ENCODE data around the gene LRFN4. TPM values are rescaled to one million over a fixed set of nuclear protein-coding genes. Genes with fewer than 3 reads are reported as not detected.

Gene LRFN4
- total RNA-seq, 2 experiments from 2014 or later, result 33.9 to 38.6 TPM

DNA sequence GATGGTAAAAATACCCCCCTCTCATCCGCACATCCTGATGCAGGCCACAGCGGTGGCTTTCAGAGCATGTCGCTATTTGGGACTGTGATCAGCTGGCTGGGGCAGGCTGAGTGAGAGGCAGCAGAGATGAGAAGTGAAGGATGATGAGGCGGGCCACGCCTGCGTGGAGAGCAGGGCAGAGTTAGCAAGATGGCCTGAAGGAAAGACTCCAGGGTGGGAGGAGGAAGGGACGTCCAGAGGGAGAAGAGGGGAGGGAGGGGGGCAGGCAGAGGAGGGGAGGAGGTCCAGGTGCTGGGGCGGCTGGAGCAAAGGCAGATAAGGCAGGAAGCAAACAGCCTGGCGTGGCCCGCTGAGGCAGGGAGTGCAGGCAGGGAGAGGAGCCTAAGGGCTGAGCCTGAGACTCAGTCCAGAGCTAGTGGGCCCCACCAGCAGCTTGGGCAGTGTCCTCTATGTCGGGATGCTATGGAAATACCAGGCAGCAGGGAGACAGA is 29.1 kb downstream of the LRFN4 start:
- H3K4me3 ChIP-seq (ENCODE audit: low read depth, low read length, poor library complexity, severe bottlenecking), result no peak overlapping the region
- H3K36me3 ChIP-seq (ENCODE audit: insufficient read depth, low read length), result no peaks in the 10 kb centered on the region
- POLR2A ChIA-PET, result no interaction called here
- intact Hi-C loops (cut with micrococcal nuclease; ENCODE audit: unreplicated experiment), result no loop called here
- no peaks in the 10 kb centered on the region for H3K79me2 ChIP-seq (ENCODE audit: insufficient read depth, low read depth, low read length)
- no TSS peak for BruUV-seq (replicated peaks)
- no peak overlapping the region for H2AFZ ChIP-seq (ENCODE audit: low read length)
- no peak overlapping the region for H3K27ac ChIP-seq (ENCODE audit: low read depth, low read length, poor library complexity, severe bottlenecking)
- no peak overlapping the region for H3K4me2 ChIP-seq (ENCODE audit: low read length)
- H3K9me2 ChIP-seq (ENCODE audit: insufficient read depth, low read length), result no peaks in the 10 kb centered on the region
- TF ChIP-seq, protein P1, sequence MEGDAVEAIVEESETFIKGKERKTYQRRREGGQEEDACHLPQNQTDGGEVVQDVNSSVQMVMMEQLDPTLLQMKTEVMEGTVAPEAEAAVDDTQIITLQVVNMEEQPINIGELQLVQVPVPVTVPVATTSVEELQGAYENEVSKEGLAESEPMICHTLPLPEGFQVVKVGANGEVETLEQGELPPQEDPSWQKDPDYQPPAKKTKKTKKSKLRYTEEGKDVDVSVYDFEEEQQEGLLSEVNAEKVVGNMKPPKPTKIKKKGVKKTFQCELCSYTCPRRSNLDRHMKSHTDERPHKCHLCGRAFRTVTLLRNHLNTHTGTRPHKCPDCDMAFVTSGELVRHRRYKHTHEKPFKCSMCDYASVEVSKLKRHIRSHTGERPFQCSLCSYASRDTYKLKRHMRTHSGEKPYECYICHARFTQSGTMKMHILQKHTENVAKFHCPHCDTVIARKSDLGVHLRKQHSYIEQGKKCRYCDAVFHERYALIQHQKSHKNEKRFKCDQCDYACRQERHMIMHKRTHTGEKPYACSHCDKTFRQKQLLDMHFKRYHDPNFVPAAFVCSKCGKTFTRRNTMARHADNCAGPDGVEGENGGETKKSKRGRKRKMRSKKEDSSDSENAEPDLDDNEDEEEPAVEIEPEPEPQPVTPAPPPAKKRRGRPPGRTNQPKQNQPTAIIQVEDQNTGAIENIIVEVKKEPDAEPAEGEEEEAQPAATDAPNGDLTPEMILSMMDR (conservative IDR thresholded peaks at IDR 0.05; ENCODE audit: low read length), result no peak
- TF ChIP-seq EZH2phosphoT487 (IDR thresholded peaks at IDR 0.05; ENCODE audit: borderline replicate concordance, low read depth, low read length), result no peak
- CTCF ChIA-PET (ENCODE audit: unreplicated experiment), result interaction anchor here (0.5 to 0.6 kb wide), 2 partner anchors 420 to 786 kb away, joined by 3 read pairs; no protein-coding TSS in a partner anchor
- no peaks in the 10 kb centered on the region for H3K4me1 ChIP-seq (ENCODE audit: insufficient read depth, low read length, poor library complexity, severe bottlenecking)
- no peak for DNase-seq (ENCODE audit: low spot score)
- no peaks in the 10 kb centered on the region for H3K9me3 ChIP-seq (ENCODE audit: low read length)
- H4K20me1 ChIP-seq (ENCODE audit: insufficient read depth, low read length), result no peaks in the 10 kb centered on the region

DNA sequence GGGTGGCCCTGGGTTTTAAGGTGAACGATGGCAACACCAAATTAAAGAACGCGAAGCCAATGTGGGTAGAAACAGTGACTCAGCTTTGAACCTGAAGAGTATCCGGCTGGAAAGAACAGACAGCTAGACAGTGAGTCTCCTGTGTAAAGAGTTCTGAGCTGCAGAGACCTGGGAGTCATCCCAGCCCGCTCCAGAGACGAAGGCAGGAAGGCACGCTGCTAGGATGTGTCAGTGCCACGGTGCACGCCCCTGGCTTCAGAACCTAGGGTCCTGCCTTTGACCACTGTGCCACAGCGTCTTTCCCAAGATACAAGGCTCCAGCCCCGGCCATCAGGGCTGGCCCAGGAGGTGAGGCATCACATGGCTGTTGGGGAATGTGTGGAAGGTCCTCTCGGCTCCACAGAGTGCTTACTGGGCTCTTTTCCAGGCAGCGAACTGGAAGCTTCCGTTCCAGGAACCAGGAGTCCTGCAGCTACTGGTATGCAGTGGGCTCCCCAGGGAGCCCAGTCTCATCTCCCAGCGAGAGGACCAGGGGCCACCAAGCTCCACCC is 29.9 kb downstream of the LRFN4 start:
- H3K4me1 ChIP-seq (ENCODE audit: insufficient read depth, low read length, poor library complexity, severe bottlenecking), result no peaks in the 10 kb centered on the region
- DNase-seq (ENCODE audit: low spot score), result no peak
- H3K4me3 ChIP-seq (ENCODE audit: low read depth, low read length, poor library complexity, severe bottlenecking), result no peak overlapping the region
- no peaks in the 10 kb centered on the region for H3K79me2 ChIP-seq (ENCODE audit: insufficient read depth, low read depth, low read length)
- H3K4me2 ChIP-seq (ENCODE audit: low read length), result no peak overlapping the region
- no peaks in the 10 kb centered on the region for H3K9me3 ChIP-seq (ENCODE audit: low read length)
- ChIA-PET POLR2A (interaction anchor here (0.5 kb wide), 1 partner anchor 432 kb away, joined by 3 read pairs; no protein-coding TSS in a partner anchor), CTCF (ENCODE audit: unreplicated experiment) (interaction anchor here (0.5 kb wide), 1 partner anchor 420 kb away, joined by 3 read pairs; no protein-coding TSS in a partner anchor)
- TF ChIP-seq EZH2phosphoT487 (IDR thresholded peaks at IDR 0.05; ENCODE audit: borderline replicate concordance, low read depth, low read length), result no peak
- TF ChIP-seq, protein P1 (conservative IDR thresholded peaks at IDR 0.05; ENCODE audit: low read length), result no peak
- H3K27ac ChIP-seq (ENCODE audit: low read depth, low read length, poor library complexity, severe bottlenecking), result no peak overlapping the region
- intact Hi-C loops (cut with micrococcal nuclease; ENCODE audit: unreplicated experiment), result no loop called here
- H4K20me1 ChIP-seq (ENCODE audit: insufficient read depth, low read length), result no peaks in the 10 kb centered on the region
- no TSS peak for BruUV-seq (replicated peaks)
- H3K36me3 ChIP-seq (ENCODE audit: insufficient read depth, low read length), result no peaks in the 10 kb centered on the region
- H3K9me2 ChIP-seq (ENCODE audit: insufficient read depth, low read length), result no peaks in the 10 kb centered on the region
- H2AFZ ChIP-seq (ENCODE audit: low read length), result no peak overlapping the region

GRCh38 chr11:66887526-66887925 is 30.7 kb downstream of the LRFN4 start:
- Histone ChIP-seq H4K20me1 (ENCODE audit: insufficient read depth, low read length) (no peaks in the 10 kb centered on the region), H3K4me1 (ENCODE audit: insufficient read depth, low read length, poor library complexity, severe bottlenecking) (no peaks in the 10 kb centered on the region), H3K4me2 (ENCODE audit: low read length) (no peak overlapping the region), H3K4me3 (ENCODE audit: low read depth, low read length, poor library complexity, severe bottlenecking) (no peak overlapping the region), H2AFZ (ENCODE audit: low read length) (no peak overlapping the region), H3K36me3 (ENCODE audit: insufficient read depth, low read length) (no peaks in the 10 kb centered on the region), H3K27ac (ENCODE audit: low read depth, low read length, poor library complexity, severe bottlenecking) (no peak overlapping the region), H3K9me3 (ENCODE audit: low read length) (no peaks in the 10 kb centered on the region), H3K9me2 (ENCODE audit: insufficient read depth, low read length) (no peaks in the 10 kb centered on the region), H3K79me2 (ENCODE audit: insufficient read depth, low read depth, low read length) (no peaks in the 10 kb centered on the region)
- ChIA-PET POLR2A (no interaction called here), CTCF (ENCODE audit: unreplicated experiment) (no interaction called here)
- intact Hi-C loops (cut with micrococcal nuclease; ENCODE audit: unreplicated experiment), result no loop called here
- no peak for TF ChIP-seq EZH2phosphoT487 (IDR thresholded peaks at IDR 0.05; ENCODE audit: borderline replicate concordance, low read depth, low read length)
- TF ChIP-seq, protein P1 (conservative IDR thresholded peaks at IDR 0.05; ENCODE audit: low read length), result no peak
- DNase-seq (ENCODE audit: low spot score), result no peak
- no TSS peak for BruUV-seq (replicated peaks)

Data from OCI-LY7 (cell line).